Measurements from ENCODE around the gene GPRIN2.

GRCh38 chr10:46560381-46560780 is 3.9 kb upstream of the GPRIN2 start:
- TF ChIP-seq CTCF (IDR thresholded peaks at IDR 0.05; ENCODE audit: low read depth, low read length, poor library complexity, severe bottlenecking) (no peak), EZH2phosphoT487 (IDR thresholded peaks at IDR 0.05; ENCODE audit: borderline replicate concordance, low read length) (no peak)

All from DOHH2 (cell line).